Stimulated activated CD8-positive, alpha-beta memory T cell treated with anti-CD3 and anti-CD28 coated beads, Interleukin-15, amount 100 ng/mL, for 1 hour (primary cell): ENCODE measurements around the gene GNAS.
"Not testable (repeated sequence)": the region's sequence is repeated elsewhere in the genome, so short reads cannot be mapped to it uniquely, and the experiment has no call there.

Source experiments
- DNase-seq: peaks from one replicate; pipeline ENCODE4 v3.0.0-alpha.2; 2020; ENCODE audit warnings: low read depth

The GNAS gene

DNA sequence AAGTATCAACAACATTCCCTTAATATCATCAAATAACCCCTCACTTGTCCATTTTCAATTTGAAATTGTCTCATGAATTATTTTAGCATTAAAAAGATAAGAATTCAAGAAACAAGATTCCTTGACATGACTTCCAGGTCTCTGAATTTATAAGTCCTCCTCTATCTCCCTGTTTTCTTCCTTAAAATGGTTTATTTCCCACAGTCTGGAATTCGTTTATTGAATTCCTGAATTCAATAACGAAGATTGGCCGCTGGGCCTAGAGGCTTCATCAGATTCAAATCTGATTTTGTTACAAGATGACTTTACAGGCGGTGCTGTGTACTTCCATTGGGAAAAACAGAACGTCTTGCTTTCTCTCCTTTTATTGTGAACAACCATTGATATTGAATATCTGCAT lies 79.7 kb downstream of the GNAS start:
- no peak for DNase-seq

GRCh38 chr20:58938078-58938477 lies 85.6 kb downstream of the GNAS start:
- no peak for DNase-seq

- no peak for DNase-seq
These were observed 86.0 kb downstream of the GNAS start for GRCh38 chr20:58938541-58938940.

GRCh38 chr20:58941471-58941870 lies 89.0 kb downstream of the GNAS start:
- DNase-seq, result no peak

- no peak for DNase-seq
These were observed 90.0 kb downstream of the GNAS start for GRCh38 chr20:58942549-58942948.

GRCh38 chr20:58944610-58945009 lies 92.1 kb downstream of the GNAS start:
- DNase-seq, result no peak

DNA sequence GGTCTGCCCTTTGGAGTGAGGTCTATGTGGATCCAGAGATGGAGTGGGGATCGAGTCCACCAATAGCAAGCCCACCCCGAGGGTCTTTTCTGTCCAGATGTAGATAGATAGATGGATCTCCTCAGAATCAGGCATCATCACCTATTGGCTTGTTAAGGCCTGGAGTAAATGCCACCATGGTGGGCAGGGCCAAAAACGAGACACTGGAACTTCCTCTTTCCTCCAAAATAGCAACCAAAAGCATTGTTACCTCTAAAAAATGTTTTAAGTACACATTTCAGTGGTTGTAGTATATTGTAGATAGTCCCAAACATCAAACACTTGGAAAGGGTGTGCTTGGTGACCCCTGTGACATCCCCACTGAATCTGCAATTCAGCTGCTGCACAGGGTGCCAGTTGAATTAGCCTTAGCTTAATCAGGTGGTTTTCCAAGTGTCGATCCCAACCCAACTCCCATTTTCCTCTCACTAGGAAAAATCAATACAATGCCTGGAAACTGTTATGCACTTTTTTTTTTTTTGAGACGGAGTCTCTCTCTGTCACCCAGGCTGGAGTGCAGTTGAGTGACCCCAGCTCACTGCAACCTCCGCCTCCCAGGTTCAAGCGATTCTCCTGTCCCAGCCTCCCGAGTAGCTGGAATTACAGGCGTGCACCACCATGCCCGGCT lies 93.6 kb downstream of the GNAS start:
- DNase-seq, result no peak

GRCh38 chr20:58947797-58948388 lies 95.4 kb downstream of the GNAS start:
- not testable (repeated sequence) for DNase-seq

- DNase-seq, result no peak
These were observed 98.1 kb downstream of the GNAS start for GRCh38 chr20:58950603-58951002.

GRCh38 chr20:58953050-58953449 lies 100.5 kb downstream of the GNAS start:
- no peak for DNase-seq

DNA sequence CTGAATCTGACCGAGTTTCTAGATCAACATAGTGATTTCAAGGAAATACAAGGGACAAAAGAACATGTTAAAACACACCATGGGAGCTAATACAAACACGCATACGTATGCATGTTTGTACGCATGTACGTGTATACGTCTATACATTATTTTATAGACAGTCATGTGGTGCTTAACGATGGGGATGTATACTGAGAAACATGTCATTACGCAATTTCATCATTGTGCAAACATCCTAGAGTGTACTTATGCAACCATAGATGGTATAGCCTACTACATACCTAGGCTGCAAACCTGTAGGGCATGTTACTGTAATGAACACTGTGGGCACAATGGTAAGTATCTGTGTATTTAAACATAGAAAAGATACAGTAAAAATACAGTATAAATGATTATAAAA lies 103.6 kb downstream of the GNAS start:
- DNase-seq, result no peak

DNA sequence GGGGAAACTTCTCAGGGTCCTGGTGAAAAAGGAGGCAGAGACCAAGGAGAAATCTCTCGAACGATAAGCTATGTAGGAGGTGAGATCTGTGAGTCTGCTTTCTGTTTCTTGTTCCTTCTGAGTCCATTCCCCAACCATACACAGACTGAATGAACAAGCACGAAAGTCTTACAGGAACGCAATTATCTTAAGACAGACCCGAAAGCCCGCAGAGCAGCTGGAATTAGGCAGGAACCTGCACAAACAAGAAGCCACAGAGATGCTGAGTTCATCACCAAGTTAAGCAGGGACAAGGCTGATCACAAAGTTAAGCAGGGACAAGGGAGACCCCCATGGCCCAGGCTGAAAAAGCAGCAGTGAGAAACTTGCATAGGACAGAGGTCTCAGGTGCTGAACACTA lies 107.1 kb downstream of the GNAS start:
- DNase-seq, result no peak
